AG08396 (cell line): Measurements from ENCODE around the gene CLECL1.
"Not testable (repeated sequence)": the region's sequence is repeated elsewhere in the genome, so short reads cannot be mapped to it uniquely, and the experiment has no call there.

Experiments used
- DNase-seq: peaks from one replicate; pipeline ENCODE4 v3.0.0; 2012; ENCODE audit warnings: low spot score, mixed read lengths

Gene CLECL1

GRCh38 chr12:9694241-9694640 lies 38.7 kb downstream of the CLECL1 start:
- no peak for DNase-seq

GRCh38 chr12:9692909-9693308 lies 40.0 kb downstream of the CLECL1 start:
- DNase-seq = no peak

GRCh38 chr12:9687228-9687627 lies 45.7 kb downstream of the CLECL1 start:
- no peak for DNase-seq

GRCh38 chr12:9685915-9686314 lies 47.0 kb downstream of the CLECL1 start:
- DNase-seq = no peak

- not testable (repeated sequence) for DNase-seq
These were observed 47.5 kb downstream of the CLECL1 start for GRCh38 chr12:9685366-9685765.

DNA sequence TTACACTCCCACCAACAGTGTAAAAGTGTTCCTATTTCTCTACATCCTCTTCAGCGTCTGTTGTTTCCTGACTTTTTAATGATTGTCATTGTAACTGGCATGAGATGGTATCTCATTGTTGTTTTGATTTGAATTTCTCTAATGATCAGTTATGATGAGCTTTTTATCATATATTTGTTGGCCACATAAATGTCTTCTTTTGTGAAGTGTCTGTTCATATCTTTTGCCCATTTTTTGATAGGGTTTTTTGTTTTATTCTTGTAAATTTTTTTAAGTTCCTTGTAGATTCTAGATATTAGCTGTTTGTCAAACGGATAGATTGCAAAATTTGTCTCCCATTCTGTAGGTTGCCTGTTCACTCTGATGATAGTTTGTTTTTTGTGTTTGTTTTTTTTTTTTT lies 49.9 kb downstream of the CLECL1 start:
- DNase-seq = not testable (repeated sequence)

DNA sequence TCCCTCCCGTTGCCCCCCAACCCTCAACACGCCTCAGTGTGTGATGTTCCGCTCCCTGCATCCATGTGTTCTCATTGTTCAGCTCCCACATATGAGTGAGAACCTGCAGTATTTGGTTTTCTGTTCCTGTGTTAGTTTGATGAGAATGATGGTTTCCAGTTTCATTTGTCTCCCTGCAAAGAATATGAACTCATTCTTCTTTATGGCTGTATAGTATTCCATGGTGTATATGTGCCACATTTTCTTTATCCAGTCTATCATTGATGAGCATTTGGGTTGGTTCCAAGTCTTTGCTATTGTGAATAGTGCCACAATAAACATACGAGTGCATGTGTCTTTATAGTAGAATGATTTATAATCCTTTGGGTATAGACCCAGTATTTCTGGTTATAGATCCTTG lies 50.4 kb downstream of the CLECL1 start:
- DNase-seq = not testable (repeated sequence)

GRCh38 chr12:9674226-9674590 lies 58.7 kb downstream of the CLECL1 start:
- no peak for DNase-seq

GRCh38 chr12:9673404-9674225 lies 59.3 kb downstream of the CLECL1 start:
- peak; percentile 75 for DNase-seq
